PC-3 (cell line): ENCODE measurements around the gene PPP2R1B. TPM values are rescaled to one million over a fixed set of nuclear protein-coding genes. Genes with fewer than 3 reads are reported as not detected.

Experiments used
- ATAC-seq: fragments of 200-7000 bp; cut with Tn5 transposase; 2 replicates; pipeline ENCODE4 v1.9.1; 2020; ENCODE audit warnings: mild to moderate bottlenecking, moderate library complexity
- BruUV-seq: library from RNA; stranded (reverse); fragments of 400-500 nt; replicated peaks from 2 replicates; lab custom pipeline; 2021; lab: Mats Ljungman, UMichigan
- CTCF ChIA-PET: fragments of 300-600 bp; sonication (Branson Sonifier 250); formaldehyde crosslinking; loops from one replicate; lab custom pipeline; 2022; ENCODE audit warnings: antibody characterized with exemption; lab: Charles Lee
- POLR2A ChIA-PET: fragments of 300-600 bp; sonication (Branson Sonifier 250); formaldehyde crosslinking; loops from one replicate; lab custom pipeline; 2022; ENCODE audit warnings: antibody characterized with exemption; ENCODE audit not compliant: unreplicated experiment; lab: Charles Lee
- DNase-seq: peaks from one replicate; pipeline ENCODE4 v3.0.0-alpha.2; 2015
- H2AFZ ChIP-seq: fragments of 300-600 bp; sonication (generic); 2 replicates; pipeline ENCODE4 v1.6.0; 2016; ENCODE audit warnings: antibody characterized with exemption, low read length
- H3F3A ChIP-seq: fragments of 300-600 bp; sonication (generic); one replicate; pipeline ENCODE4 v1.6.0; 2017; ENCODE audit warnings: antibody characterized with exemption, low read length, control low read depth, mild to moderate bottlenecking; ENCODE audit not compliant: unreplicated experiment
- H3K27ac ChIP-seq: fragments of 300-600 bp; sonication (generic); 2 replicates; pipeline ENCODE4 v1.5.1; 2016; ENCODE audit warnings: mild to moderate bottlenecking, low read length
- H3K27me3 ChIP-seq: fragments of 300-600 bp; sonication (generic); 2 replicates; pipeline ENCODE4 v1.6.1; 2016; ENCODE audit warnings: low read length, mixed read lengths
- H3K36me3 ChIP-seq: fragments of 300-600 bp; sonication (generic); 2 replicates; pipeline ENCODE4 v1.6.1; 2016; ENCODE audit warnings: low read depth, mixed run types, low read length, mixed read lengths
- H3K4me1 ChIP-seq: fragments of 300-600 bp; sonication (generic); 2 replicates; pipeline ENCODE4 v1.5.1; 2016; ENCODE audit warnings: low read length; ENCODE audit not compliant: insufficient read depth
- H3K4me2 ChIP-seq: fragments of 300-600 bp; sonication (generic); 2 replicates; pipeline ENCODE4 v1.6.0; 2016; ENCODE audit warnings: low read length
- H3K4me3 ChIP-seq: fragments of 300-600 bp; sonication (generic); 2 replicates; pipeline ENCODE4 v1.5.1; 2016; ENCODE audit warnings: mild to moderate bottlenecking, low read length, mixed read lengths
- H3K79me2 ChIP-seq: fragments of 300-600 bp; sonication (generic); 2 replicates; pipeline ENCODE4 v1.6.1; 2017; ENCODE audit warnings: low read length, mixed read lengths
- H3K9ac ChIP-seq: fragments of 300-600 bp; sonication (generic); 2 replicates; pipeline ENCODE4 v1.6.0; 2016; ENCODE audit warnings: mild to moderate bottlenecking, low read length
- H3K9me2 ChIP-seq: fragments of 300-600 bp; sonication (generic); replicated peaks from 2 replicates; pipeline ENCODE4 v1.6.1; 2016; ENCODE audit warnings: mixed run types, low read length, mixed read lengths
- H3K9me3 ChIP-seq: fragments of 300-600 bp; sonication (generic); 2 replicates; pipeline ENCODE4 v1.6.1; 2016; ENCODE audit warnings: low read length, mixed read lengths
- H4K20me1 ChIP-seq: fragments of 300-600 bp; sonication (generic); 2 replicates; pipeline ENCODE4 v1.6.1; 2016; ENCODE audit warnings: low read length, mixed read lengths
- CTCF ChIP-seq: fragments of 300-600 bp; sonication (generic); conservative IDR thresholded peaks from 2 replicates; pipeline ENCODE4 v1.5.1; 2017; ENCODE audit warnings: antibody characterized with exemption, low read depth, mild to moderate bottlenecking, low read length
- EZH2 ChIP-seq: fragments of 300-600 bp; sonication (generic); IDR thresholded peaks from one replicate; pipeline ENCODE4 v1.6.1; 2017; ENCODE audit warnings: antibody characterized with exemption, mild to moderate bottlenecking, low read length; ENCODE audit not compliant: unreplicated experiment
- EZH2phosphoT487 ChIP-seq: fragments of 300-600 bp; sonication (generic); IDR thresholded peaks from 2 replicates; pipeline ENCODE4 v1.6.1; 2018; ENCODE audit warnings: mild to moderate bottlenecking, antibody characterized with exemption, low read length, borderline replicate concordance
- intact Hi-C: fragments of 100-400 bp; cut with micrococcal nuclease; formaldehyde crosslinking; loops from 2 replicates; pipeline ENCODE4 v1.9.0; 2023
- total RNA-seq: library from RNA; depleted of rRNA; stranded (reverse); fragments of >200 nt; gene quantifications from 2 replicates; pipeline ENCODE4 v1.2.3, GENCODE V29; 2014

The PPP2R1B gene
- total RNA-seq, 1 experiment from 2014 or later = 41.5 TPM

- Histone ChIP-seq H3K4me3 (no peak overlapping the region), H3K36me3 (no peaks in the 10 kb centered on the region), H3K4me1 (no peaks in the 10 kb centered on the region), H3K9me3 (no peaks in the 10 kb centered on the region), H3K79me2 (no peaks in the 10 kb centered on the region), H3K27ac (no peak overlapping the region), H3K9ac (no peak overlapping the region), H4K20me1 (no peaks in the 10 kb centered on the region), H3K9me2 (no peaks in the 10 kb centered on the region), H3F3A (no peaks in the 10 kb centered on the region), H3K4me2 (no peak overlapping the region), H3K27me3 (no peaks in the 10 kb centered on the region), H2AFZ (no peak overlapping the region)
- BruUV-seq = no TSS peak
- TF ChIP-seq EZH2phosphoT487 (no peak), EZH2 (no peak), CTCF (no peak)
- intact Hi-C loops = no loop called here
- ATAC-seq = no peak
- CTCF ChIA-PET = interaction anchor here (0.7 kb wide), 1 partner anchor 185 kb away, joined by 4 read pairs; no protein-coding TSS in a partner anchor
- POLR2A ChIA-PET = no interaction called here
- DNase-seq = no peak
Observed at GRCh38 chr11:111779118-111779517, 12.9 kb upstream of the PPP2R1B start.

GRCh38 chr11:111778047-111778558 is 11.9 kb upstream of the PPP2R1B start:
- intact Hi-C loops = no loop called here

More at GRCh38 chr11:111778047-111778558, 11.9 kb upstream of the PPP2R1B start:
- Histone ChIP-seq H3K79me2 (no peaks in the 10 kb centered on the region), H3K4me2 (no peak overlapping the region), H3K4me1 (no peaks in the 10 kb centered on the region), H3K9me2 (no peaks in the 10 kb centered on the region), H3K9ac (no peak overlapping the region), H3K9me3 (no peaks in the 10 kb centered on the region), H3F3A (no peaks in the 10 kb centered on the region), H3K27me3 (no peaks in the 10 kb centered on the region), H4K20me1 (no peaks in the 10 kb centered on the region), H3K36me3 (no peaks in the 10 kb centered on the region), H3K4me3 (no peak overlapping the region), H2AFZ (no peak overlapping the region), H3K27ac (no peak overlapping the region)
- DNase-seq = no peak
- TF ChIP-seq EZH2 (no peak), CTCF (no peak), EZH2phosphoT487 (no peak)
- POLR2A ChIA-PET = no interaction called here
- ATAC-seq = no peak
- no TSS peak for BruUV-seq
- CTCF ChIA-PET = no interaction called here
